Measurements from ENCODE around the gene FLRT1.

- TF ChIP-seq, protein P1, sequence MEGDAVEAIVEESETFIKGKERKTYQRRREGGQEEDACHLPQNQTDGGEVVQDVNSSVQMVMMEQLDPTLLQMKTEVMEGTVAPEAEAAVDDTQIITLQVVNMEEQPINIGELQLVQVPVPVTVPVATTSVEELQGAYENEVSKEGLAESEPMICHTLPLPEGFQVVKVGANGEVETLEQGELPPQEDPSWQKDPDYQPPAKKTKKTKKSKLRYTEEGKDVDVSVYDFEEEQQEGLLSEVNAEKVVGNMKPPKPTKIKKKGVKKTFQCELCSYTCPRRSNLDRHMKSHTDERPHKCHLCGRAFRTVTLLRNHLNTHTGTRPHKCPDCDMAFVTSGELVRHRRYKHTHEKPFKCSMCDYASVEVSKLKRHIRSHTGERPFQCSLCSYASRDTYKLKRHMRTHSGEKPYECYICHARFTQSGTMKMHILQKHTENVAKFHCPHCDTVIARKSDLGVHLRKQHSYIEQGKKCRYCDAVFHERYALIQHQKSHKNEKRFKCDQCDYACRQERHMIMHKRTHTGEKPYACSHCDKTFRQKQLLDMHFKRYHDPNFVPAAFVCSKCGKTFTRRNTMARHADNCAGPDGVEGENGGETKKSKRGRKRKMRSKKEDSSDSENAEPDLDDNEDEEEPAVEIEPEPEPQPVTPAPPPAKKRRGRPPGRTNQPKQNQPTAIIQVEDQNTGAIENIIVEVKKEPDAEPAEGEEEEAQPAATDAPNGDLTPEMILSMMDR (IDR thresholded peaks at IDR 0.05): no peak
- no peak for TF ChIP-seq ZFX (IDR thresholded peaks at IDR 0.05; ENCODE audit: borderline replicate concordance)
These were observed 9.1 kb downstream of the FLRT1 start for GRCh38 chr11:64044730-64045393.

Data from 22Rv1 (cell line).